ENCODE measurements around the gene CDH8. TPM values are rescaled to one million over a fixed set of nuclear protein-coding genes. Genes with fewer than 3 reads are reported as not detected.
A peak's percentile ranks its signal among the peaks of the same experiment; 100 is the strongest.

CDH8 gene
- polyA plus RNA-seq, 2 of the 4 experiments (the other 2 are of a cell fraction), result 0.23 to 0.94 TPM

DNA sequence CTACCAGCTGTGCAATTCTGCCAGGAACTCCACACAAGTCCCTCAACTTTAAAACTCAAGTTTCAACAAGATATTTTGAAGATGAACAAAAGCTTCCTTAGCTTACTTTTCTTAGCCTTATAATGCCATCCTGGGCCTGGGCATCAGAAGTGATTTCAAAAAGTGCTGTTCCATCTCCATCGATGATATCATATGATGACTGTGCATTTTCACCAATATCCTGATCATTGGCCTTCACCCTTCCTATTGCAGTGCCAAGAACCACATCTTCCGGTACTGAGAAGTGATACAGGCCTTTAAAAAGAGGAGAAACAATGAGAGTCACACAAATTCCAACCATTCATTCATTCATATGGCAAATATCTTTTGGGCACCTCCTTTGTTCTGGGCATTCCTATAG, 215.4 kb downstream of the CDH8 start:
- DNase-seq (ENCODE audit: low read depth in 1 of 2, low spot score in 1 of 2) (no peak), ATAC-seq (no peak), FAIRE-seq (no peak)
- Histone ChIP-seq H3K9me3 (no peaks in the 10 kb centered on the region), H3K4me3 (no peak overlapping the region), H3K27ac (no peak overlapping the region), H3K4me1 (no peaks in the 10 kb centered on the region), H3K4me2 (no peak overlapping the region)
- ChIA-PET CTCF (no interaction called here), POLR2A (no interaction called here)
- WGBS (ENCODE audit: missing lambda C conversion rate), result 31% methylated on average over 2 of the region's 2 CpGs
- TF ChIP-seq, protein P1, sequence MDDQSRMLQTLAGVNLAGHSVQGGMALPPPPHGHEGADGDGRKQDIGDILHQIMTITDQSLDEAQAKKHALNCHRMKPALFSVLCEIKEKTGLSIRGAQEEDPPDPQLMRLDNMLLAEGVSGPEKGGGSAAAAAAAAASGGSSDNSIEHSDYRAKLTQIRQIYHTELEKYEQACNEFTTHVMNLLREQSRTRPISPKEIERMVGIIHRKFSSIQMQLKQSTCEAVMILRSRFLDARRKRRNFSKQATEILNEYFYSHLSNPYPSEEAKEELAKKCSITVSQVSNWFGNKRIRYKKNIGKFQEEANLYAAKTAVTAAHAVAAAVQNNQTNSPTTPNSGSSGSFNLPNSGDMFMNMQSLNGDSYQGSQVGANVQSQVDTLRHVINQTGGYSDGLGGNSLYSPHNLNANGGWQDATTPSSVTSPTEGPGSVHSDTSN (IDR thresholded peaks at IDR 0.05), result no peak
- no peak for TF ChIP-seq TP53 (CRISPR knock-in tag; IDR thresholded peaks at IDR 0.05)
- peak; percentile 78 for TF ChIP-seq MAFK (IDR thresholded peaks at IDR 0.05; ENCODE audit: partially characterized antibody)
- TF ChIP-seq TFCP2L1 (CRISPR knock-in tag; IDR thresholded peaks at IDR 0.05), result no peak
- peak; percentile 62 for TF ChIP-seq NFE2L2 (conservative IDR thresholded peaks at IDR 0.05; ENCODE audit: low read length)

DNA sequence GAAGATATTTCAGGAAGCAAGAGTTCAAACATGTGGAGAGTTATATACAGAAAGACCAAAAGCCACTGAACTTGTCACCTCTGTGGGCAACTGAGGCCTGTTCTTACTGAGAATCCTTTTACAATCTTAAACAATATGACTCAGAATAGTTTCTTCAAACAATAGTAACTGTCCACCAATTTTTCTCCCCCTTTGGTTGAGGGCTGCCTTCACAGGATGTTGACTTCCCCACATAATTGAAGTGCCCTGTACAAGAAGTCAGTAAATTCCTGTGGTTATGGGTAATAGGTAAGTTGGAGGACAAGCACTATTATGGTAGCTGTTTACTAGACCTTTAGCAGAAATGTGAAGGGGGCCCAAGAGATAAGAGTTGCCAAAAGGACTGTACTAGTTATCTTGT, 215.8 kb downstream of the CDH8 start:
- FAIRE-seq (no peak), ATAC-seq (no peak), DNase-seq (ENCODE audit: low read depth in 1 of 2, low spot score in 1 of 2) (no peak)
- H3K27ac ChIP-seq, result no peak overlapping the region
- H3K9me3 ChIP-seq, result no peaks in the 10 kb centered on the region
- no peak overlapping the region for H3K4me2 ChIP-seq
- TF ChIP-seq HES2 (IDR thresholded peaks at IDR 0.05) (no peak), NFE2L2 (conservative IDR thresholded peaks at IDR 0.05; ENCODE audit: low read length) (no peak), NPAS2 (CRISPR knock-in tag; IDR thresholded peaks at IDR 0.05; ENCODE audit: borderline replicate concordance) (no peak), ZFP36 (IDR thresholded peaks at IDR 0.05; ENCODE audit: borderline replicate concordance, partially characterized antibody) (no peak), JUN (IDR thresholded peaks at IDR 0.05) (no peak), RFX5 (IDR thresholded peaks at IDR 0.05) (no peak), HOXB5 (CRISPR knock-in tag; IDR thresholded peaks at IDR 0.05) (no peak)
- TF ChIP-seq, protein P2, sequence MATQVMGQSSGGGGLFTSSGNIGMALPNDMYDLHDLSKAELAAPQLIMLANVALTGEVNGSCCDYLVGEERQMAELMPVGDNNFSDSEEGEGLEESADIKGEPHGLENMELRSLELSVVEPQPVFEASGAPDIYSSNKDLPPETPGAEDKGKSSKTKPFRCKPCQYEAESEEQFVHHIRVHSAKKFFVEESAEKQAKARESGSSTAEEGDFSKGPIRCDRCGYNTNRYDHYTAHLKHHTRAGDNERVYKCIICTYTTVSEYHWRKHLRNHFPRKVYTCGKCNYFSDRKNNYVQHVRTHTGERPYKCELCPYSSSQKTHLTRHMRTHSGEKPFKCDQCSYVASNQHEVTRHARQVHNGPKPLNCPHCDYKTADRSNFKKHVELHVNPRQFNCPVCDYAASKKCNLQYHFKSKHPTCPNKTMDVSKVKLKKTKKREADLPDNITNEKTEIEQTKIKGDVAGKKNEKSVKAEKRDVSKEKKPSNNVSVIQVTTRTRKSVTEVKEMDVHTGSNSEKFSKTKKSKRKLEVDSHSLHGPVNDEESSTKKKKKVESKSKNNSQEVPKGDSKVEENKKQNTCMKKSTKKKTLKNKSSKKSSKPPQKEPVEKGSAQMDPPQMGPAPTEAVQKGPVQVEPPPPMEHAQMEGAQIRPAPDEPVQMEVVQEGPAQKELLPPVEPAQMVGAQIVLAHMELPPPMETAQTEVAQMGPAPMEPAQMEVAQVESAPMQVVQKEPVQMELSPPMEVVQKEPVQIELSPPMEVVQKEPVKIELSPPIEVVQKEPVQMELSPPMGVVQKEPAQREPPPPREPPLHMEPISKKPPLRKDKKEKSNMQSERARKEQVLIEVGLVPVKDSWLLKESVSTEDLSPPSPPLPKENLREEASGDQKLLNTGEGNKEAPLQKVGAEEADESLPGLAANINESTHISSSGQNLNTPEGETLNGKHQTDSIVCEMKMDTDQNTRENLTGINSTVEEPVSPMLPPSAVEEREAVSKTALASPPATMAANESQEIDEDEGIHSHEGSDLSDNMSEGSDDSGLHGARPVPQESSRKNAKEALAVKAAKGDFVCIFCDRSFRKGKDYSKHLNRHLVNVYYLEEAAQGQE (IDR thresholded peaks at IDR 0.05), result no peak
- H3K4me3 ChIP-seq, result no peak overlapping the region
- CTCF ChIA-PET, result no interaction called here
- POLR2A ChIA-PET, result no interaction called here
- no peaks in the 10 kb centered on the region for H3K4me1 ChIP-seq

DNA sequence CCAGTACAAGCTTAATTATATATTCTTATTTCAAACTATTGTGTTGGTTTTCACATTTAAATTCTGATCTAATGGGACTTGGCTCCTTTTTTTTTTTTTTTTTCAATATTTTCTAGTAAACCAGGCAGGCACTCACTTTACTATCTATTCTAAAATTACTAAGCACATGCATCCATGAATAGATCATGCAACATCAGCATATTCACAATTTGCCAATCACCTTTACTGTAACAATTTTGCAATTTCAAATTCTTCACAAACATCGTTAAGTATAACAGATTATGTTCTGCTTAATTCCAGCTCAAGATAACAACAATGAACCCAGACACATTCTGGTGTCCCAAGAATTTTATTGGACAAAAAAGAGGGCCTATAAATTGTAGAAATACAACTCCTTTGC, 217.4 kb downstream of the CDH8 start:
- WGBS (ENCODE audit: missing lambda C conversion rate), result 29% methylated on average over 1 of the region's 1 CpG
- H3K4me2 ChIP-seq, result no peak overlapping the region
- ATAC-seq (no peak), FAIRE-seq (no peak), DNase-seq (ENCODE audit: low read depth in 1 of 2, low spot score in 1 of 2) (no peak)
- H3K4me1 ChIP-seq, result no peaks in the 10 kb centered on the region
- CTCF ChIA-PET, result no interaction called here
- H3K9me3 ChIP-seq, result no peaks in the 10 kb centered on the region
- POLR2A ChIA-PET, result no interaction called here
- H3K4me3 ChIP-seq, result no peak overlapping the region
- no peak overlapping the region for H3K27ac ChIP-seq
- TF ChIP-seq MAFK (IDR thresholded peaks at IDR 0.05; ENCODE audit: partially characterized antibody), result peak; percentile 63
- no peak for TF ChIP-seq MAX (IDR thresholded peaks at IDR 0.05)

- POLR2A ChIA-PET, result no interaction called here
- 59% methylated on average over 8 of the region's 8 CpGs for WGBS (ENCODE audit: missing lambda C conversion rate)
- TF ChIP-seq CBX2 (IDR thresholded peaks at IDR 0.05; ENCODE audit: borderline replicate concordance, low read depth) (no peak), E2F6 (IDR thresholded peaks at IDR 0.05; ENCODE audit: borderline replicate concordance, low read depth) (no peak), NFE2L2 (conservative IDR thresholded peaks at IDR 0.05; ENCODE audit: low read length) (no peak), SMC3 (IDR thresholded peaks at IDR 0.05) (no peak), FOSL2 (IDR thresholded peaks at IDR 0.05) (no peak), FOSL2 (CRISPR knock-in tag; IDR thresholded peaks at IDR 0.05) (no peak), SREBF2 (IDR thresholded peaks at IDR 0.05) (no peak), HOXB5 (CRISPR knock-in tag; IDR thresholded peaks at IDR 0.05) (no peak), CHD4 (IDR thresholded peaks at IDR 0.05; ENCODE audit: borderline replicate concordance) (no peak), EHF (CRISPR knock-in tag; IDR thresholded peaks at IDR 0.05) (no peak), ZSCAN20 (CRISPR knock-in tag; IDR thresholded peaks at IDR 0.05) (no peak)
- TF ChIP-seq, protein P3, sequence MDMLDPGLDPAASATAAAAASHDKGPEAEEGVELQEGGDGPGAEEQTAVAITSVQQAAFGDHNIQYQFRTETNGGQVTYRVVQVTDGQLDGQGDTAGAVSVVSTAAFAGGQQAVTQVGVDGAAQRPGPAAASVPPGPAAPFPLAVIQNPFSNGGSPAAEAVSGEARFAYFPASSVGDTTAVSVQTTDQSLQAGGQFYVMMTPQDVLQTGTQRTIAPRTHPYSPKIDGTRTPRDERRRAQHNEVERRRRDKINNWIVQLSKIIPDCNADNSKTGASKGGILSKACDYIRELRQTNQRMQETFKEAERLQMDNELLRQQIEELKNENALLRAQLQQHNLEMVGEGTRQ (IDR thresholded peaks at IDR 0.05), result no peak
Observed at GRCh38 chr16:61817583-61818278, 218.5 kb downstream of the CDH8 start.

More at GRCh38 chr16:61817583-61818278, 218.5 kb downstream of the CDH8 start:
- FAIRE-seq, result no peak
- CTCF ChIA-PET, result no interaction called here
- ATAC-seq, result no peak
- Histone ChIP-seq H3K4me1 (no peaks in the 10 kb centered on the region), H3K4me3 (no peak overlapping the region), H3K9me3 (no peaks in the 10 kb centered on the region), H3K4me2 (no peak overlapping the region), H3K27ac (no peak overlapping the region)
- DNase-seq (ENCODE audit: low read depth in 1 of 2, low spot score in 1 of 2), result no peak
